MCF 10A (cell line): ENCODE data around the gene ZC3H12C. TPM values are rescaled to one million over a fixed set of nuclear protein-coding genes. Genes with fewer than 3 reads are reported as not detected.

Source experiments
- BruUV-seq: library from RNA; stranded (reverse); fragments of 400-500 nt; replicated peaks from 2 replicates; lab custom pipeline; 2021; lab: Mats Ljungman, UMichigan
- CTCF ChIA-PET: fragments of 300-600 bp; sonication (Branson Sonifier 250); formaldehyde crosslinking; extraction: SDS; loops from one replicate; lab custom pipeline; 2021; ENCODE audit warnings: antibody characterized with exemption, inconsistent platforms; lab: Yijun Ruan, JAX
- POLR2A ChIA-PET: fragments of 300-600, 350-650 bp; sonication (Branson Sonifier 250); formaldehyde crosslinking; extraction: SDS; loops from one replicate; lab custom pipeline; 2020; ENCODE audit warnings: antibody characterized with exemption, inconsistent platforms; lab: Yijun Ruan, JAX
- DNase-seq: peaks from one replicate; pipeline ENCODE4 v3.0.0-alpha.2; 2018; ENCODE audit not compliant: unreplicated experiment
- H3K27ac Mint-ChIP-seq: one replicate; pipeline ENCODE4 v1.8.0; 2022; ENCODE audit warnings: mild to moderate bottlenecking, low read depth, mixed read lengths; ENCODE audit not compliant: unreplicated experiment
- H3K27me3 Mint-ChIP-seq: one replicate; pipeline ENCODE4 v1.8.0; 2022; ENCODE audit warnings: mixed read lengths; ENCODE audit not compliant: insufficient read depth, unreplicated experiment
- H3K36me3 Mint-ChIP-seq: one replicate; pipeline ENCODE4 v1.8.0; 2022; ENCODE audit warnings: mild to moderate bottlenecking, moderate library complexity, mixed read lengths; ENCODE audit not compliant: insufficient read depth, unreplicated experiment
- H3K4me1 Mint-ChIP-seq: one replicate; pipeline ENCODE4 v1.8.0; 2022; ENCODE audit warnings: mixed read lengths; ENCODE audit not compliant: insufficient read depth, unreplicated experiment
- H3K4me3 Mint-ChIP-seq: one replicate; pipeline ENCODE4 v1.8.0; 2022; ENCODE audit warnings: mild to moderate bottlenecking, moderate library complexity, mixed read lengths; ENCODE audit not compliant: unreplicated experiment
- H3K9me3 Mint-ChIP-seq: one replicate; pipeline ENCODE4 v1.8.0; 2022; ENCODE audit warnings: mixed read lengths; ENCODE audit not compliant: unreplicated experiment
- CTCF ChIP-seq: fragments of 200-600 bp; IDR thresholded peaks from one replicate; pipeline ENCODE4 v1.8.0; 2022; ENCODE audit warnings: antibody characterized with exemption, mild to moderate bottlenecking; ENCODE audit not compliant: unreplicated experiment
- intact Hi-C: fragments of 100-400 bp; cut with micrococcal nuclease; formaldehyde crosslinking; loops from 2 replicates; pipeline ENCODE4 v1.14.1; 2022
- total RNA-seq: library from RNA; stranded (reverse); gene quantifications from 2 replicates; pipeline ENCODE4 v1.2.3, GENCODE V29; 2022

ZC3H12C gene
- total RNA-seq, 1 experiment from 2014 or later: 37.7 TPM

- no peak for DNase-seq
- no peak for TF ChIP-seq CTCF
- POLR2A ChIA-PET: no interaction called here
- CTCF ChIA-PET: interaction anchor here (0.7 kb wide), 1 partner anchor 9 kb away, joined by 4 read pairs; no protein-coding TSS in a partner anchor
- Mint-ChIP-seq H3K27me3 (no peaks in the 10 kb centered on the region), H3K9me3 (no peaks in the 10 kb centered on the region), H3K36me3 (peaks cover 49% of the 10 kb centered on the region), H3K4me1 (no peaks in the 10 kb centered on the region), H3K4me3 (no peak overlapping the region), H3K27ac (peak overlapping the region; percentile 12)
- BruUV-seq: no TSS peak
- intact Hi-C loops: no loop called here
These were observed 75.0 kb downstream of the ZC3H12C start for GRCh38 chr11:110168033-110168803.

- CTCF ChIA-PET: interaction anchor here (1.1 kb wide), 1 partner anchor 11 kb away, joined by 3 read pairs; no protein-coding TSS in a partner anchor
- no peaks in the 10 kb centered on the region for H3K9me3 Mint-ChIP-seq
- intact Hi-C loops: no loop called here
These were observed 76.5 kb downstream of the ZC3H12C start for GRCh38 chr11:110169738-110170137.

GRCh38 chr11:110172468-110173065, 79.4 kb downstream of the ZC3H12C start:
- TF ChIP-seq CTCF: no peak
- intact Hi-C loops: no loop called here
- CTCF ChIA-PET: interaction anchor here (0.6 to 1.6 kb wide), 3 partner anchors 10 to 233 kb away, joined by 3 to 4 read pairs (median 3); no protein-coding TSS in a partner anchor
- POLR2A ChIA-PET: interaction anchor here (1.0 kb wide), 1 partner anchor 11 kb away, joined by 3 read pairs; no protein-coding TSS in a partner anchor
- Mint-ChIP-seq H3K36me3 (peaks cover 38% of the 10 kb centered on the region), H3K4me1 (peaks cover 7% of the 10 kb centered on the region), H3K9me3 (no peaks in the 10 kb centered on the region), H3K4me3 (no peak overlapping the region), H3K27me3 (no peaks in the 10 kb centered on the region), H3K27ac (no peak overlapping the region)
- DNase-seq: no peak
- BruUV-seq: no TSS peak

More at GRCh38 chr11:110169738-110170137, 76.5 kb downstream of the ZC3H12C start:
- Mint-ChIP-seq H3K27ac (no peak overlapping the region), H3K36me3 (peaks cover 43% of the 10 kb centered on the region), H3K4me1 (no peaks in the 10 kb centered on the region), H3K27me3 (no peaks in the 10 kb centered on the region), H3K4me3 (no peak overlapping the region)
- BruUV-seq: no TSS peak
- no peak for DNase-seq
- no peak for TF ChIP-seq CTCF
- POLR2A ChIA-PET: interaction anchor here (1.9 kb wide), 1 partner anchor 78 kb away, joined by 5 read pairs; no protein-coding TSS in a partner anchor
